Choroid plexus epithelial cell (primary cell): Measurements from ENCODE around the gene KRABD2.

Experiments used
- DNase-seq: peaks from one replicate; pipeline ENCODE4 v3.0.0-alpha.2; 2010; ENCODE audit warnings: low read depth
- H3K4me3 ChIP-seq: 2 replicates; pipeline ENCODE4 v1.5.1; 2011; ENCODE audit warnings: low read depth, mild to moderate bottlenecking, control low read depth, low read length, moderate library complexity
- CTCF ChIP-seq: conservative IDR thresholded peaks from 2 replicates; pipeline ENCODE4 v1.5.1; 2011; ENCODE audit warnings: low read depth, mild to moderate bottlenecking, control low read depth, inconsistent platforms, low read length, moderate library complexity

The KRABD2 gene

GRCh38 chr17:8413938-8414337 is 37.4 kb upstream of the KRABD2 start:
- no peak overlapping the region for H3K4me3 ChIP-seq
- TF ChIP-seq CTCF: no peak

GRCh38 chr17:8413328-8413727 is 36.8 kb upstream of the KRABD2 start:
- no peak overlapping the region for H3K4me3 ChIP-seq
- DNase-seq: no peak
- TF ChIP-seq CTCF: no peak

More at GRCh38 chr17:8413938-8414337, 37.4 kb upstream of the KRABD2 start:
- DNase-seq: no peak

- DNase-seq: no peak
- no peak overlapping the region for H3K4me3 ChIP-seq
- no peak for TF ChIP-seq CTCF
Observed at GRCh38 chr17:8412089-8412488, 35.6 kb upstream of the KRABD2 start.

DNA sequence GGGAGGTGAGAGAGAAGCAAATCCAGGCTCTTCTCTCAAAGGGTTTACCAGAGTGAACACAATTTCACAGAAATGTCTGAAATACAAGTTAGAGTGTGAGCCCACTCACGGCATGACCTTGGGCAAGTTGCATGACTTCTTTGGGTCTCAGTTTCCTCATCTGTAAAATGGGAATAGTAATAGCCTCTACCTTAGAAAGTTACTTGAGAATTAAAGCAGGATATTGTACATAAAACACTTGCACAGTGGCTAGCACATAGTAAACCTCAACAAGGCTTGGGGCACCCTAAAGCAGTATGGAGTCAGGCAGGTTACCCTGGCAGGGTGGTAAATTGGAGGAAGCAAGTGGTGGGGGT is 34.4 kb upstream of the KRABD2 start:
- no peak for TF ChIP-seq CTCF
- no peak overlapping the region for H3K4me3 ChIP-seq
- no peak for DNase-seq

GRCh38 chr17:8409966-8410882 is 33.7 kb upstream of the KRABD2 start:
- DNase-seq: peak; percentile 92
- no peak overlapping the region for H3K4me3 ChIP-seq
- TF ChIP-seq CTCF: peak; percentile 91

DNA sequence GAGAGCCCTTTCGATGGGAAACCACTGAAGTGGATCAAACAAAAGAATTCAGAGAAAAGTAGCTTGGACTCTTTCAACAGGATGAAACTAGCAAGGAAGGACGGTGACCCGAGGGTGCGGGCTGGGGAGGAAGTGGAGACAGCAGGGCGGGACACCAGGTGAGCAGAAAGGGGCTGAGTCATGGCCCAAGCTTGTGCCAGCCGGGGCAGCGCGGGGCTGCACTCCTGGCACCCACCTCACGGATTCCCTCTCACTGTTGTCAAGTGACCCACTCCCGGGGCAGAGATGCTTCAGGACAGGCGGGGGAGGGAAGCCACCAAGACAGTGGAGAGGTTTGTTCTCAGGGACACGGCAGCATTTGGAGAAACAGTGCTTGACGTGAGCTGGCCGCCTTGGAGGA is 31.9 kb upstream of the KRABD2 start:
- H3K4me3 ChIP-seq: no peak overlapping the region
- TF ChIP-seq CTCF: no peak
- no peak for DNase-seq

GRCh38 chr17:8406174-8406573 is 29.7 kb upstream of the KRABD2 start:
- H3K4me3 ChIP-seq: no peak overlapping the region
- TF ChIP-seq CTCF: no peak
- no peak for DNase-seq
